GM21619 (cell line): Measurements from ENCODE around the gene PRM3.
A peak's percentile ranks its signal among the peaks of the same experiment; 100 is the strongest.
"Not testable (repeated sequence)": the region's sequence is repeated elsewhere in the genome, so short reads cannot be mapped to it uniquely, and the experiment has no call there.

ENCODE experiments used
- ATAC-seq: cut with Tn5 transposase; IDR thresholded peaks from one replicate; pipeline ENCODE4 v1.9.1; 2021; ENCODE audit not compliant: unreplicated experiment

The PRM3 gene

DNA sequence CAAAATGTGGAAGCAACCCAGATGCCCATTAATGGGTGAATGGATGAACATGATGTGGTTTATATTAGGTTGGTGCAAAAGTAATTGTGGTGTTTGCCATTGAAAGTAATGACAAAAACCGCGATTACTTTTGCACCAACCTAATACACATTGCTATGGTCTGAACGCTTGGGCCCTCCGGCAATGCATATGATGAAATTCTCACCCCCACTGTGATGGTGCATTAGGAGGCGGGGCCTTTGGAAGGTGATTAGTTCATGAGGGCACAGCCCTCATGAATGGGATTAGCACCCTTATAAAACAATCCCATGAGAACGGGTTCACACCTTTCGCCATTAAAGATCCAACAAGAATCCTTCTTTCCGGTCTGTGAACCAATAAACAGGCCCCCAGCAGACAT, 33.0 kb upstream of the PRM3 start:
- no peak for ATAC-seq

GRCh38 chr16:11303405-11304138, 30.1 kb upstream of the PRM3 start:
- ATAC-seq = no peak

DNA sequence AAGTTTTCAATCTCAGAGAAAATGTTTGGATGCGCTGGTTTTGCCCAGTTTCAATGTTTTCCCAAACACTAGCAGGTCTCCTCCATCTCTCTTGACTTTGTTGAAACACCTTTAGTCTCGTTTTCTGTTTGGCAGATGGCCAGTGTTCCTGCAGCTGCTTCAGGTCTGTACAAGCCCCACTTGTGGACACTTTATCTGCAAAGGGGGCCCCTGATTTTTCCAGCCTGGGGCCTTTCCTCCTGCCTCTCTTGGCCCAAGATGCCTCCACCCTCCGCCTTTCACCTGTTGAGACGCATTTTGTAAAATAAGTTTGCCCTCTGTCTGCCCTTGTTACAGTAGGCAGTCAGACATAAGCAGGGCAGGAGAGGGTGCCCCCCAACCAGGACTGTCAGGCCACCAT, 29.5 kb upstream of the PRM3 start:
- no peak for ATAC-seq

- ATAC-seq = no peak
Measured at GRCh38 chr16:11301645-11302501, 28.4 kb upstream of the PRM3 start.

GRCh38 chr16:11300560-11300892, 27.1 kb upstream of the PRM3 start:
- ATAC-seq = no peak

- ATAC-seq = no peak
Measured at GRCh38 chr16:11299865-11300559, 26.6 kb upstream of the PRM3 start.

DNA sequence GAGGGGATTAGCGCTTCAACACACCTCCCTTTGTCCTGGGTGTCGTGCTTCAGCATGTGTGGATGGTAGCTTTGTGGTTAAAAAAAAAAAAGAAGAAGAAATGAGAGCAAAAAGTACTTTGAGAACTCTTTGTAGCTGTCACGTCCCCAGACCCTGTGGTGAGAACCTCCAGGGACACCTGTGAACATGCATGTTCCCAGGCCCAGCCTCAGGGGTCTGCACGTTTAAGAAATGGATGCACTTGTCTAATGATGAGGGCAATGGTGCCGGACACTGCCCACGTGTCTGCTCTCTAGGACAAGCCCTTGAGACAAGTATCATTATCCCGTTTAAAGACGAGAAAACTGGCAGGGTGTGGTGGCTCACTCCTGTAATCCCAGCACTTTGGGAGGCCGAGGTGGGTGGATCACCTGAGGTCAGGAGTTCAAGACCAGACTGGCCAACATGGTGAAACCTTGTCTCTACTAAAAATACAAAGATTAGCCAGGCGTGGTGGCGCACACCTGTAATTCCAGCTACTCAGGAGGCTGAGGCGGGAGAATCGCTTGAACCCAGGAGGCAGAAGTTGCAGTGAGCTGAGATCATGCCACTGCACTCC, 25.6 kb upstream of the PRM3 start:
- not testable (repeated sequence) for ATAC-seq

DNA sequence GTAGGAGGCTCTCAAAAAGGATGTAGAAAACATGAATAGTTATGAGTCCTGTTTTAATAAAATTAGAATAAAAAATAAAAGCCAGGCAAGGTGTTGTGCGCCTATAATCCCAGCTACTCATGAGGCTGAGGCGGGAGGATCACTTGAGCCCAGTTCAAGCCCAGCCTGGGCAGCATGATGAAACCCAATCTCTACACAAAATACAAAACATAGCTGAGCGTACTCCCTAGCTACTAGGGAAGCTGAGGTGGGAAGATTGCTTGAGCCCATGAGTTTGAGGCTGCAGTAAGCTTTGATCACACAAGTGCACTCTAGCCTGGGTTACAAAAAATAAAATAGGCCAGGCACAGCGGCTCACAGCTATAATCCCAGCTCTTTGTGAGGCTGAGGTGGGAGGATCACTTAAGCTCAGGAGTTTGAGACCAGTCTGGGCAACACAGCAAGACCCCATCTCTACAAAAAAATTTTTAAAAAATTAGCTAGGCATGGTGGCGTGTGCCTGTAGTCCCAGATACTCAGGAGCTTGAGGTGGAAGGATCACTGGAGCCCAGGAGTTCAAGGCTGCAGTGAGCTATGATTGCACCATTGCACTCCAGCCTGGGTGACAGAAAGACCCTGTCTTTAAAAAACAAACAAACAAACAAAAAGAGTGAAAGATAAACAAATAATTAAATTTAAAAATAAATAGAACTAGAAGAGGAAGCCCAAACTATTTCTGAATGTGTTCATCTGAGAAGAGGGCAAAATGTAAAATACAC, 24.9 kb upstream of the PRM3 start:
- no peak for ATAC-seq

- peak; percentile 74 for ATAC-seq
Measured at GRCh38 chr16:11297492-11298142, 24.2 kb upstream of the PRM3 start.

- ATAC-seq = no peak
Measured at GRCh38 chr16:11296706-11297491, 23.5 kb upstream of the PRM3 start.

- no peak for ATAC-seq
Measured at GRCh38 chr16:11296351-11296705, 22.9 kb upstream of the PRM3 start.

DNA sequence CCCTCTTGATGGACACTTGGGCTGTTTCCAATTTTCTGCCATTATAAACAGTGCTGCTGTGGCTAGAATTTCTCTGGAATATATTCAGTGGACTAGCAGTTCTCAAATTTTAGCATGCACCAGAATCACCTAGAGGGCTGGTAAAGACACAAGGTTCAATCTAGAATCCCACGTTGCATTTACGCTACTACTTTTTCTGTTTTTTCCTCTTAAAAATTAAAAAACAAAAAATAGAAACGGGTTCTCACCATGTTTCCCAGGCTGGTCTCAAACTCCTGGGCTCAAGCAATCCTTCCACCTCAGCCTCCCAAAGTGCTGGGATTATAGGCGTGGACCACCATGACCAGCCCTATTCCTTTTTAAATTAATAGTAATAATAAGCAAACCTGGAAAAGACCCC, 22.2 kb upstream of the PRM3 start:
- no peak for ATAC-seq

GRCh38 chr16:11292076-11292748, 18.8 kb upstream of the PRM3 start:
- no peak for ATAC-seq

GRCh38 chr16:11291091-11291703, 17.8 kb upstream of the PRM3 start:
- no peak for ATAC-seq

DNA sequence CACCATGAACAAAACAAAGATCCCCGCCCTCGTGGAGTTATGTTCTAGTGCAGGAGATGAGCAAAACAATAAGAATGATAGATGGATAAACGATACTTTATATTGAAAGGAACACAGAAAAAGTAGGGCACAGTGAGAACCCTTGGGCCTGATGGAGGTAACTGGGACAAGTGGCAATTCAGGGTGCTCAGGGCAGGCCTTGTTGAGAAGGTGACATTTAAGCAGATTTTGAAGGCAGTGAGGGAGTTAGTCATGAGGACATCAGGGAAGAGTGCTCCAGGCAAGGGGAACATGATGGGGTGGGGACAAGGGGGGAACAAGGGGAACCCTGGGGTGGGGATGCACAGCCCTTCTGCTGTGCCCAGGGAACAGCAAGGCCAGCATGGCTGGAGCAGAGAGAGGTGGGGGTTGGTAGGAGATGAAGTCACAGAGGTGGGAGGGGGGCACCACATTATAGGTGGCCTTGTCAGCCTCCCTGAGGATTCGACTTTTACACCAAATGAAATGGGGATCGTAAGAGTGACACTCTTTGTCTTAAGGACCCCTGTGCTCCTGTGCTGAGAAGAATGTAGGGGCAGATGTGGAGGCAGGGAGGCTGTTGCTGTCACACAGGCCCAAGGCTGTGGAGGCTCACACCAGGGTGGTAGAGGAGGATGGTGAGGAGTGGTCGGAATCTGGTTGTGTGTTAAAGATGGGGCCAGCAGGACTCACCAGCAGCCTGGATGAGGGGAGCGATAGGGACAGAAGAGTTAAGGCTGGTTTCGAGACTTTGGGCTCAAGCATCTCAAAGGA, 16.9 kb upstream of the PRM3 start:
- no peak for ATAC-seq

GRCh38 chr16:11289696-11290095, 16.3 kb upstream of the PRM3 start:
- not testable (repeated sequence) for ATAC-seq

DNA sequence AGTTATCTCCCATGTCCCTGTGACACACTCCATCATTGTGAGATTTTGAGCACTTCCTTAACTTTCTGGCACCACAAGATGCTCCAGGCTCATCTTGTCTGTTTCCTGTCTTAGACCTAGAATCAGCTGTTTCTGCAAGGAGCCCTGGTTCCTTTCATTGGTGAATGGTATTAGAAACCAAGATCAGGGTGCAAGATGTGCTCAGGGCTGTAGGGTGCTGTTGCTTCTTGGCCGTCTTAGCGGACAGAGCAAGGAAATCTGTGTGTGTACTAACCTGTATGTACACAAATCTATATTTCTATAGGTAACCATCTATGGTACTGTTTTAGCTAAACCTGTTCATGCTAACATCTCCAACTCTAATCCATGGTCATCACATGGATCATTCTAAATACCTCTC, 15.8 kb upstream of the PRM3 start:
- no peak for ATAC-seq

DNA sequence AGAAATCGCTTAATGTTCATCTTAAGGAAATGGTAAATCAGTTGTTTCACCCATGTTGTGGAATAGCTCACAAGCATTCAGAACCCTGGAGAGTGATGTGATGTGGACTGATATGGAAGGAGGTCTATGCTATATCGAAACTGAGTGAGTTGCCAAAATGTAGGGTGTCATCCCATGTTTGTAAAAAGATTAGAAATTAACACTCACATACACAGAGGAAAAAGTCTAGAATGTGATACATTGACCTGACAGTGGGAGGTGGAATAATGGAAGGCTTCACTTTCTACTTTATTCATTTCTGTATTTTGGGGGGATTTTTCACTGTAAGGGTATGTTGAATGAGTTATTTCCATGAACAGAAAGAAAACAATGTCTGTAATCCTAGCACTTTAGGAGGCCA, 12.4 kb upstream of the PRM3 start:
- no peak for ATAC-seq
